Activated CD8-positive, alpha-beta memory T cell treated with anti-CD3 and anti-CD28 coated beads for 1 hour (primary cell): Measurements from ENCODE around the gene PIGO.

Source experiments
- DNase-seq, 2 donors: peaks; one replicate each; pipeline ENCODE4 v3.0.0-alpha.2; 2020; ENCODE audit warnings: low read depth in 1 of 2; ENCODE audit errors: extremely low read depth in 1 of 2

The PIGO gene

GRCh38 chr9:35107297-35108290 lies 11.2 kb upstream of the PIGO start:
- DNase-seq: no peak

GRCh38 chr9:35106343-35106730 lies 9.9 kb upstream of the PIGO start:
- DNase-seq: no peak

GRCh38 chr9:35105571-35106342 lies 9.4 kb upstream of the PIGO start:
- no peak for DNase-seq

- DNase-seq: no peak
These were observed 8.7 kb upstream of the PIGO start for GRCh38 chr9:35105126-35105525.

- DNase-seq: no peak
These were observed 8.2 kb upstream of the PIGO start for GRCh38 chr9:35104586-35104985.

- no peak for DNase-seq
These were observed 7.3 kb upstream of the PIGO start for GRCh38 chr9:35103660-35104191.

- peak; percentile 80 to 84 for DNase-seq
These were observed 6.6 kb upstream of the PIGO start, which contains the start of gene STOML2 for GRCh38 chr9:35102769-35103659. STOML2 (minus strand) TSS chr9:35103131; CDS start chr9:35103094, 37 bp downstream.

GRCh38 chr9:35102465-35102768 lies 6.0 kb upstream of the PIGO start:
- DNase-seq: no peak

- no peak for DNase-seq
These were observed 1.2 kb upstream of the PIGO start for GRCh38 chr9:35097573-35097972.

- no peak for DNase-seq
These were observed 4.9 kb downstream of the PIGO start for GRCh38 chr9:35091536-35091935.

GRCh38 chr9:35089434-35089833 lies 7.0 kb downstream of the PIGO start:
- no peak for DNase-seq

GRCh38 chr9:35085078-35085477 lies 11.3 kb downstream of the PIGO start:
- DNase-seq: no peak

- peak; percentile 25 to 70 for DNase-seq
These were observed 16.7 kb downstream of the PIGO start, which contains the start of gene FANCG for GRCh38 chr9:35079426-35080341. FANCG (minus strand) TSS chr9:35079942; CDS start chr9:35079524, 418 bp downstream.

- no peak for DNase-seq
These were observed 17.4 kb downstream of the PIGO start for GRCh38 chr9:35079041-35079425.

- no peak for DNase-seq
These were observed 18.3 kb downstream of the PIGO start for GRCh38 chr9:35078066-35078465.

- DNase-seq: no peak
These were observed 19.5 kb downstream of the PIGO start for GRCh38 chr9:35076848-35077247.

GRCh38 chr9:35075358-35075757 lies 21.0 kb downstream of the PIGO start:
- no peak for DNase-seq

- no peak for DNase-seq
These were observed 21.6 kb downstream of the PIGO start for GRCh38 chr9:35074791-35075190.

GRCh38 chr9:35074141-35074540 lies 22.2 kb downstream of the PIGO start:
- DNase-seq: no peak

- no peak for DNase-seq
These were observed 23.1 kb downstream of the PIGO start for GRCh38 chr9:35073279-35073612.
